Effector CD4-positive, alpha-beta T cell (primary cell): Measurements from ENCODE around the gene TNIK.
"Not testable (repeated sequence)": the region's sequence is repeated elsewhere in the genome, so short reads cannot be mapped to it uniquely, and the experiment has no call there.

Source experiments
- DNase-seq: peaks from one replicate; pipeline ENCODE4 v3.0.0-alpha.2; 2020

Gene TNIK

GRCh38 chr3:171468296-171468906, 8.2 kb upstream of the TNIK start:
- DNase-seq: no peak

GRCh38 chr3:171465763-171466162, 5.6 kb upstream of the TNIK start:
- DNase-seq: no peak

GRCh38 chr3:171464462-171464861, 4.3 kb upstream of the TNIK start:
- no peak for DNase-seq

- DNase-seq: no peak
These were observed 2.0 kb upstream of the TNIK start for GRCh38 chr3:171462224-171462623.

- no peak for DNase-seq
These were observed 1.3 kb upstream of the TNIK start for GRCh38 chr3:171461525-171461917.

- peak; percentile 12 for DNase-seq
These were observed 720 bp upstream of the TNIK start for GRCh38 chr3:171460725-171461524.

GRCh38 chr3:171459137-171459941, 866 bp downstream of the TNIK start:
- DNase-seq: peak; percentile 43

GRCh38 chr3:171458864-171459136, 1.4 kb downstream of the TNIK start:
- no peak for DNase-seq

GRCh38 chr3:171458071-171458863, 1.9 kb downstream of the TNIK start:
- DNase-seq: peak; percentile 46

- DNase-seq: no peak
These were observed 2.6 kb downstream of the TNIK start for GRCh38 chr3:171457607-171458061.

GRCh38 chr3:171456765-171457606, 3.2 kb downstream of the TNIK start:
- no peak for DNase-seq

GRCh38 chr3:171455603-171456550, 4.3 kb downstream of the TNIK start:
- DNase-seq: no peak

- no peak for DNase-seq
These were observed 6.2 kb downstream of the TNIK start for GRCh38 chr3:171454041-171454440.

GRCh38 chr3:171453180-171453886, 6.9 kb downstream of the TNIK start:
- DNase-seq: no peak

- DNase-seq: no peak
These were observed 7.9 kb downstream of the TNIK start for GRCh38 chr3:171452328-171452727.

GRCh38 chr3:171451915-171452314, 8.3 kb downstream of the TNIK start:
- no peak for DNase-seq

- DNase-seq: not testable (repeated sequence)
These were observed 12.7 kb downstream of the TNIK start for GRCh38 chr3:171447579-171447891.

- no peak for DNase-seq
These were observed 13.2 kb downstream of the TNIK start for GRCh38 chr3:171446801-171447578.

GRCh38 chr3:171446301-171446700, 13.9 kb downstream of the TNIK start:
- no peak for DNase-seq
